ENCODE results near the gene QSER1. TPM values are rescaled to one million over a fixed set of nuclear protein-coding genes. Genes with fewer than 3 reads are reported as not detected.

Gene QSER1
- total RNA-seq, 4 donors from 2014 or later: 27.0 to 89.0 (median 49.5) TPM

DNA sequence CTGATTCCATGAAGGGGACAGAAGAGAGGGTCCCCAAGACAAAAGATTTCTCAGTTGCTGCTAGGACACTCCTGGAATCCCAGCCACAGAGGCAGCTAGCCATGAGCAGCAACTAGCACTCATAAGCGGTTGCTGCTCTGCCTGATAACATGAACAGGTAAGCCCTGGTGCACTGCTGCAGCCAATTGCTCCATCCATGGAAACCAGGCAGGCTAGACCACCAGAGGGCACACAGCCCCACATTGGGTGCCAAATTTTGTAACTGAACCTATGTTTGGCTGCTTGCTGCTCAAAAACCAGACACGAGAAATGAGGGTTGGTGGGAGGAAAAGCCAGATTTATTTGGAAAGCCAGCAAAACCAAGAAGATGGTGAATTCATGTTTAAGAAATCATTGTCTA is 21.9 kb upstream of the QSER1 start:
- WGBS: 59% methylated on average over 2 of the region's 2 CpGs
- no peaks in the 10 kb centered on the region for H3K4me1 ChIP-seq
- no peak for DNase-seq (ENCODE audit: low spot score in 2 of 2)
- no peak overlapping the region for H3K4me3 ChIP-seq
- H3K27me3 ChIP-seq: no peaks in the 10 kb centered on the region
- no peak for TF ChIP-seq POLR2A (IDR thresholded peaks at IDR 0.05)
- TF ChIP-seq, protein P1, sequence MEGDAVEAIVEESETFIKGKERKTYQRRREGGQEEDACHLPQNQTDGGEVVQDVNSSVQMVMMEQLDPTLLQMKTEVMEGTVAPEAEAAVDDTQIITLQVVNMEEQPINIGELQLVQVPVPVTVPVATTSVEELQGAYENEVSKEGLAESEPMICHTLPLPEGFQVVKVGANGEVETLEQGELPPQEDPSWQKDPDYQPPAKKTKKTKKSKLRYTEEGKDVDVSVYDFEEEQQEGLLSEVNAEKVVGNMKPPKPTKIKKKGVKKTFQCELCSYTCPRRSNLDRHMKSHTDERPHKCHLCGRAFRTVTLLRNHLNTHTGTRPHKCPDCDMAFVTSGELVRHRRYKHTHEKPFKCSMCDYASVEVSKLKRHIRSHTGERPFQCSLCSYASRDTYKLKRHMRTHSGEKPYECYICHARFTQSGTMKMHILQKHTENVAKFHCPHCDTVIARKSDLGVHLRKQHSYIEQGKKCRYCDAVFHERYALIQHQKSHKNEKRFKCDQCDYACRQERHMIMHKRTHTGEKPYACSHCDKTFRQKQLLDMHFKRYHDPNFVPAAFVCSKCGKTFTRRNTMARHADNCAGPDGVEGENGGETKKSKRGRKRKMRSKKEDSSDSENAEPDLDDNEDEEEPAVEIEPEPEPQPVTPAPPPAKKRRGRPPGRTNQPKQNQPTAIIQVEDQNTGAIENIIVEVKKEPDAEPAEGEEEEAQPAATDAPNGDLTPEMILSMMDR (IDR thresholded peaks at IDR 0.05): no peak
- no peak for TF ChIP-seq POLR2AphosphoS5 (IDR thresholded peaks at IDR 0.05)
- TF ChIP-seq EP300 (IDR thresholded peaks at IDR 0.05): no peak
- H3K36me3 ChIP-seq: no peaks in the 10 kb centered on the region
- H3K27ac ChIP-seq: no peak overlapping the region
- H3K9me3 ChIP-seq: no peaks in the 10 kb centered on the region

DNA sequence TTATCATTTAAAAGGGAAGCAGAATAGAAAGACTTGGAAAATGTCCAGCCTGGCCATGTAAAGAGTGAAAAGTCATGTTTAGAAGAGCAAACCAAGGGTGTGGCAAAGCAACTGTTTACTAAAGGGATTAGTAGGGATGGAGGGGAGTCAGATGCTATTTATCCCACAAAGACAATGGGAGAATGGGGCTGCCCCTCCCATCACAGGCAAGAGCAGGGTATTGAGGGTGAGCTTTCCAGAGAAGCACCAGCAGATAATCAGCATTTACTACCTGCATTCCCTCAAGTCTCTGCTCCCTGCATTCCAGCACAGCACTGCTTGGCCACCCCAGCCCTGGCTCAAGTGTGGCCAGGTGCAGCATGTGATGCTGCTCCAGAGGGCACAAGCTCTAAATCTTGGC is 18.5 kb upstream of the QSER1 start:
- H3K4me1 ChIP-seq: no peaks in the 10 kb centered on the region
- H3K27ac ChIP-seq: no peak overlapping the region
- H3K27me3 ChIP-seq: no peaks in the 10 kb centered on the region
- H3K9me3 ChIP-seq: no peaks in the 10 kb centered on the region
- H3K4me3 ChIP-seq: no peak overlapping the region
- DNase-seq (ENCODE audit: low spot score in 2 of 2): no peak
- no peaks in the 10 kb centered on the region for H3K36me3 ChIP-seq
- no peak for TF ChIP-seq EP300 (IDR thresholded peaks at IDR 0.05)
- TF ChIP-seq, protein P1 (IDR thresholded peaks at IDR 0.05): no peak
- TF ChIP-seq POLR2AphosphoS5 (IDR thresholded peaks at IDR 0.05): no peak
- no peak for TF ChIP-seq POLR2A (IDR thresholded peaks at IDR 0.05)

DNA sequence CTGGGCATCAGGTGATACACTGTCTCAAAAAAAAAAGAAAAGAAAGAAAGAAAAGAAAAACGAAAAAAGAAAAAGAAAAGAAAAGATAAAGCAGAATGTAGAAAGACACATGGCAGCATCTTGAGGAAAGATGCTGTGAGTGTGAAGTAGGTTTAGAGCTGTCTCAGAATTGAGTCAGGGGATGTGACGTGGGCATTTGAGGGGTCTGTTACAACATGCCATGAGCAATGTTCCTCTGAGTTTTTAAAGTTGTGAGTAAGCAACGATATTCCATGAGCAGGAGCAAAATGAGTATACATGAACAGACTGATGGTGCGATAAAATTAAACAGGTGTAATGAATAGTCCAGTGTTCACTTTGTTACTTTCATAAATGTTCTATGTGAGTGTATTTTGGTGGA is 11.3 kb upstream of the QSER1 start:
- Histone ChIP-seq H3K4me3 (no peak overlapping the region), H3K27ac (no peak overlapping the region)
- DNase-seq (ENCODE audit: low spot score in 2 of 2): no peak

DNA sequence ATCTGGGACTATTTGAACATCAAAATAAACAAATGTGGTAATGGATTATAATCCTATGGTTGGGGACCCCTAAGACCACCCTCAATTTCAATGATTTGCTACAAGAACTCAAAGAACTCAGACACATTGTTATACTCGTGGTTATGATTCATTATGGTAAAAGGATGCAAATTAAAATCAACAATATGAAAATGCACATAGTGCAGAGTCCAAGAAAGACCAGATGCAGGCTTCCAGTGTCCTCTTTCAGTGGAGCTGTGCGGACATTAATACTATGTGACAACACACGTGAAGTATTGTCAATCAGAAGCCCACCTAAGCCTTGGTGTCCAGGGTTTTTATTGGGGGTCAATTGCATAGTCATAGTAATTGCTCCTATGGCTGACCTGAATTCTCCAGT is 9.2 kb upstream of the QSER1 start:
- TF ChIP-seq, protein P1 (IDR thresholded peaks at IDR 0.05): no peak
- TF ChIP-seq EP300 (IDR thresholded peaks at IDR 0.05) (no peak), POLR2AphosphoS5 (IDR thresholded peaks at IDR 0.05) (no peak), POLR2A (IDR thresholded peaks at IDR 0.05) (no peak)
- Histone ChIP-seq H3K27ac (no peak overlapping the region), H3K4me1 (no peaks in the 10 kb centered on the region), H3K27me3 (no peaks in the 10 kb centered on the region), H3K4me3 (no peak overlapping the region), H3K9me3 (no peaks in the 10 kb centered on the region), H3K36me3 (no peaks in the 10 kb centered on the region)
- 65% methylated on average over 3 of the region's 3 CpGs for WGBS
- no peak for DNase-seq (ENCODE audit: low spot score in 2 of 2)

More for the DNA sequence above, 11.3 kb upstream of the QSER1 start:
- H3K4me1 ChIP-seq: no peaks in the 10 kb centered on the region
- no peaks in the 10 kb centered on the region for H3K36me3 ChIP-seq
- H3K9me3 ChIP-seq: no peaks in the 10 kb centered on the region
- H3K27me3 ChIP-seq: no peaks in the 10 kb centered on the region
- WGBS: 56% methylated on average over 4 of the region's 4 CpGs
- TF ChIP-seq, protein P1 (IDR thresholded peaks at IDR 0.05): no peak
- TF ChIP-seq EP300 (IDR thresholded peaks at IDR 0.05) (no peak), POLR2AphosphoS5 (IDR thresholded peaks at IDR 0.05) (no peak), POLR2A (IDR thresholded peaks at IDR 0.05) (no peak)

DNA sequence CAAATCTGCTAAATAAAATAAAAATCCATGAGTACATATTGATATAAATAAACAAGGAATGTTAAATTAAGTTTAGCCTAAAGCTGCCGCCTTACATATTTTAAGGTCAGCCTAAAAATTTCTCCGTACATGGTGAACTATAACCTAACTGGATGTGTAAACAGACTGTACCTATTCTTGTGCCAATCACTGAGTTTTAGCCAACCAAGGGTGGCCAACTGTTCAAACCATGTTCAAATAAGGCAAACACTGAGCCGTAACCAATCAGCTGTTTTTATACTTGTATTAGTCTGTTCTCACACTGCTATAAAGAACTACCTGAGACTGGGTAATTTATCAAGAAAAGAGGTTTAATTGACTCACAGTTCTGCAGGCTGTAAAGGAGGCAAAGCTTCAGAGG is 8.6 kb upstream of the QSER1 start:
- TF ChIP-seq, protein P1 (IDR thresholded peaks at IDR 0.05): no peak
- no peak for TF ChIP-seq POLR2A (IDR thresholded peaks at IDR 0.05)
- TF ChIP-seq EP300 (IDR thresholded peaks at IDR 0.05): no peak
- TF ChIP-seq POLR2AphosphoS5 (IDR thresholded peaks at IDR 0.05): no peak
- Histone ChIP-seq H3K27ac (no peak overlapping the region), H3K4me1 (no peaks in the 10 kb centered on the region), H3K36me3 (no peaks in the 10 kb centered on the region), H3K9me3 (no peaks in the 10 kb centered on the region), H3K4me3 (no peak overlapping the region), H3K27me3 (no peaks in the 10 kb centered on the region)
- 95% methylated on average over 3 of the region's 3 CpGs for WGBS
- DNase-seq (ENCODE audit: low spot score in 2 of 2): no peak
